Measurements from ENCODE around the gene RBM33.
A peak's percentile ranks its signal among the peaks of the same experiment; 100 is the strongest.

RBM33 gene

GRCh38 chr7:155774947-155775346 lies 130.5 kb downstream of the RBM33 start:
- no peak for DNase-seq (ENCODE audit: low read depth)

GRCh38 chr7:155775691-155776090 lies 131.2 kb downstream of the RBM33 start:
- DNase-seq (ENCODE audit: low read depth): no peak

- no peak for DNase-seq (ENCODE audit: low read depth)
These were observed 132.1 kb downstream of the RBM33 start for GRCh38 chr7:155776606-155777005.

GRCh38 chr7:155778349-155778748 lies 133.9 kb downstream of the RBM33 start:
- DNase-seq (ENCODE audit: low read depth): no peak

GRCh38 chr7:155780884-155781283 lies 136.4 kb downstream of the RBM33 start:
- no peak for DNase-seq (ENCODE audit: low read depth)

GRCh38 chr7:155781433-155781832 lies 137.0 kb downstream of the RBM33 start:
- no peak for DNase-seq (ENCODE audit: low read depth)

- no peak for DNase-seq (ENCODE audit: low read depth)
These were observed 138.0 kb downstream of the RBM33 start for GRCh38 chr7:155782466-155782865.

- no peak for DNase-seq (ENCODE audit: low read depth)
These were observed 141.1 kb downstream of the RBM33 start for GRCh38 chr7:155785536-155785935.

GRCh38 chr7:155786491-155786890 lies 142.0 kb downstream of the RBM33 start:
- no peak for DNase-seq (ENCODE audit: low read depth)

- DNase-seq (ENCODE audit: low read depth): no peak
These were observed 142.8 kb downstream of the RBM33 start for GRCh38 chr7:155787171-155787851.

- no peak for DNase-seq (ENCODE audit: low read depth)
These were observed 144.1 kb downstream of the RBM33 start for GRCh38 chr7:155788616-155789000.

- no peak for DNase-seq (ENCODE audit: low read depth)
These were observed 144.7 kb downstream of the RBM33 start for GRCh38 chr7:155789001-155789725.

GRCh38 chr7:155790666-155791065 lies 146.2 kb downstream of the RBM33 start:
- DNase-seq (ENCODE audit: low read depth): no peak

- no peak for DNase-seq (ENCODE audit: low read depth)
These were observed 146.8 kb downstream of the RBM33 start for GRCh38 chr7:155791214-155791737.

GRCh38 chr7:155791836-155792235 lies 147.4 kb downstream of the RBM33 start:
- no peak for DNase-seq (ENCODE audit: low read depth)

GRCh38 chr7:155792315-155792960 lies 148.0 kb downstream of the RBM33 start:
- DNase-seq (ENCODE audit: low read depth): no peak

GRCh38 chr7:155792999-155793560 lies 148.6 kb downstream of the RBM33 start:
- no peak for DNase-seq (ENCODE audit: low read depth)

- DNase-seq (ENCODE audit: low read depth): no peak
These were observed 149.3 kb downstream of the RBM33 start for GRCh38 chr7:155793720-155794119.

- DNase-seq (ENCODE audit: low read depth): no peak
These were observed 149.7 kb downstream of the RBM33 start for GRCh38 chr7:155794196-155794595.

GRCh38 chr7:155795401-155795800 lies 150.9 kb downstream of the RBM33 start:
- DNase-seq (ENCODE audit: low read depth): no peak

- DNase-seq (ENCODE audit: low read depth): no peak
These were observed 151.5 kb downstream of the RBM33 start for GRCh38 chr7:155795951-155796350.

GRCh38 chr7:155796381-155797261 lies 152.2 kb downstream of the RBM33 start:
- DNase-seq (ENCODE audit: low read depth): peak; percentile 32

Data from stimulated activated CD8-positive, alpha-beta memory T cell treated with anti-CD3 and anti-CD28 coated beads, Interleukin-12 subunit alpha, Interleukin-12 subunit beta, amount 100 ng/mL, for 4 hours (primary cell).